Astrocyte (in vitro differentiated cells and primary cell): Measurements from ENCODE around the gene LRPPRC.

Experiments used
- EZH2 ChIP-seq: IDR thresholded peaks from 2 replicates; pipeline ENCODE4 v1.6.1; 2012; ENCODE audit warnings: mild to moderate bottlenecking, low read length, inconsistent platforms; ENCODE audit not compliant: insufficient read depth
- TF ChIP-seq, protein P1 (sequence below): IDR thresholded peaks from 2 replicates; pipeline ENCODE4 v1.5.1; 2011; ENCODE audit warnings: low read depth, mild to moderate bottlenecking, inconsistent platforms, low read length, moderate library complexity; ENCODE audit not compliant: insufficient read depth

DNA sequence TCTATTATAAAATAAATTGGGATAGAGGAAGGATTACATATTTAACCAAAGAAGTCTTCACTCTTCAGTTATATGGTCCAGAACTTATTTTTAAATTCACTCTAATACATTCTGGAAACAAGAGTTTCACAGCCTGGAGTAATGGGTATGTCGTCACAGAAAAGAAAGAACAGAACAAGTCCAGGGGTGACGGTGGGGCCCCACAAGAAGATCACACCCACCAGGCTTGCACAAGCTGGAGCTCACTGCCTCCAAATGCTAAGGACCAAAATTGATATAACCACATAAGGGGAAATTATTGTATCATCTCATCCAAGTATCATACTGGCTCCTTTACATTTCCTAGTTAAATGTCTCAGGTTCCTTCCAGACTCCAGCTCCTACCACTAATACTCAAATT is 11.3 kb downstream of the LRPPRC start:
- TF ChIP-seq, protein P1, sequence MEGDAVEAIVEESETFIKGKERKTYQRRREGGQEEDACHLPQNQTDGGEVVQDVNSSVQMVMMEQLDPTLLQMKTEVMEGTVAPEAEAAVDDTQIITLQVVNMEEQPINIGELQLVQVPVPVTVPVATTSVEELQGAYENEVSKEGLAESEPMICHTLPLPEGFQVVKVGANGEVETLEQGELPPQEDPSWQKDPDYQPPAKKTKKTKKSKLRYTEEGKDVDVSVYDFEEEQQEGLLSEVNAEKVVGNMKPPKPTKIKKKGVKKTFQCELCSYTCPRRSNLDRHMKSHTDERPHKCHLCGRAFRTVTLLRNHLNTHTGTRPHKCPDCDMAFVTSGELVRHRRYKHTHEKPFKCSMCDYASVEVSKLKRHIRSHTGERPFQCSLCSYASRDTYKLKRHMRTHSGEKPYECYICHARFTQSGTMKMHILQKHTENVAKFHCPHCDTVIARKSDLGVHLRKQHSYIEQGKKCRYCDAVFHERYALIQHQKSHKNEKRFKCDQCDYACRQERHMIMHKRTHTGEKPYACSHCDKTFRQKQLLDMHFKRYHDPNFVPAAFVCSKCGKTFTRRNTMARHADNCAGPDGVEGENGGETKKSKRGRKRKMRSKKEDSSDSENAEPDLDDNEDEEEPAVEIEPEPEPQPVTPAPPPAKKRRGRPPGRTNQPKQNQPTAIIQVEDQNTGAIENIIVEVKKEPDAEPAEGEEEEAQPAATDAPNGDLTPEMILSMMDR: no peak
- no peak for TF ChIP-seq EZH2
